Stimulated activated naive CD4-positive, alpha-beta T cell treated with Interleukin-2 at 50 U/mL for 16 hours (primary cell): ENCODE measurements around the gene SIPA1L3.
"Not testable (repeated sequence)": the region's sequence is repeated elsewhere in the genome, so short reads cannot be mapped to it uniquely, and the experiment has no call there.

Source experiments
- DNase-seq: peaks from one replicate; lab custom pipeline; 2025; lab: John Stamatoyannopoulos, UW

The SIPA1L3 gene

GRCh38 chr19:38043649-38044144 lies 136.7 kb downstream of the SIPA1L3 start:
- no peak for DNase-seq

- DNase-seq, result no peak
These were observed 137.5 kb downstream of the SIPA1L3 start for GRCh38 chr19:38044267-38045111.

DNA sequence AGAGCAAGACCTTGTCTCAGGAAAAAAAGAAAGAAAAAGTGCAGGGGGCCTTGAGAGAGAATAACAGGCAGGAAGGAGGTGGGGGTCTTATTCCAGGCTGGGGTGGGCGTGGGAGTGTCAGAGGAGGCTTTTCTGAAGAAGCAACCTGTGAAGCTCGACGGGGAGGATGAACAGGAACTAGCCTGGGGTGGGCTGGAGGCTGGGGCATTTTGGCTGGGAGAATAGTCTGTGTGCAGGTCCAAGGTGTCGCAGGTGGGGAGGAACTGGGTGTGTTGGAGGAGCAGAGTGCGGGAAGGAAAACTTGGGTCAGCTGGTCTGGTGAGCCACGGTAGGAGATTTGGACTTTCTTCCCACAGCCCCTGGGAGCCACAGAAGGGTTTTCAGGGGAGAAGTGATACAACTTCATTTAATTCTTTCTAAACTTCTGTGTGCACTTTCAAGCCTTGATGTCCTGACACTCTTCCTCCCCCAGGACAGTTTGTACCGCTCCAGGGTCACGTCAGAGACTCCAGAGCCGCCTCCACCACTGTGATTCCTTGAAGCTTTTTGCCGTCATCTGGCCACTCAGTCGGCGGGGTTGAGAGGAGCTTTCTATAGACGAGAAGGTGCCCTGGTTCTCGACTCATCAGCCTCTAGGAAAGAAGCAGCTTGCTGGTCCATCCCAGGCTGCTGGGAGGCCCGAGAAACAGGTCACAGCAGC lies 138.7 kb downstream of the SIPA1L3 start:
- no peak for DNase-seq

DNA sequence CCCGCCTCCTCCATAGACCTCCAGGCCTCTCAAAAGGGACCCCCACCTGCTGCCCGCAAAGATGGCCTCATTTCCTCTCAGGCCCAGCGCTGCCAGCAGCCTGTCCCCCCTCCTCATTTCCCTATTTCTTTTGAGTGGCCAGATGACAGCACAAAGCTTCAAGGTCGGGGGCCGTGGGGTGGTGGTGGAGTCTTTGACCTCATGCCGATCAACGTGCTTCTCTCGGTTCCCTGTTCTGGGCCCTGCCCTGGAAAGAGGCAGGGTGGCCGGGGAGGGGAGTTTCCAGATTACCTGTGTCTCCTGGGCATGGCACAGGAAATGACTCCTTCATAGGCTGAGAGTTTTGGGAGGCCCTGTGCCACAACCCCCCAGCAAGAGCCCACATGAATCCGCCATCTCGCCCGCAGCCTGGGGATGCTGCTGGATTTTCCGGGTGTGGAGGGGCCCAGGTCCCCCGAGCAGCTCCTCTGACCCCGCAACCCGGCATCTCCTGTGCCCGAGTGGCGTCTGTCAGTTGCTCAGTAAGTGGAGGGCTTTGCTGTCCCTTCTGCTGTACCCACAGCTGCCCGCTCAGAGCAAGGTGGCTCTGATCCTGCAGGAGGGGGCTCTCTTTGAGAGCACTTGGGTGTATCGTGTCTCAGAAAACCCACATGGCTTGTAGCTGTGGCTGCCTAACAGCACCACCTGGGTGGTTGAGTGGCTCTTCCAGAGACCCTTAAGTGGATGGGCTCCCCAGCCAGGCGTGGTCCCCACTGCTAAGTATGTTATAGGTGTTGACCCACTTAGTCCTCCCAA lies 139.4 kb downstream of the SIPA1L3 start:
- no peak for DNase-seq

DNA sequence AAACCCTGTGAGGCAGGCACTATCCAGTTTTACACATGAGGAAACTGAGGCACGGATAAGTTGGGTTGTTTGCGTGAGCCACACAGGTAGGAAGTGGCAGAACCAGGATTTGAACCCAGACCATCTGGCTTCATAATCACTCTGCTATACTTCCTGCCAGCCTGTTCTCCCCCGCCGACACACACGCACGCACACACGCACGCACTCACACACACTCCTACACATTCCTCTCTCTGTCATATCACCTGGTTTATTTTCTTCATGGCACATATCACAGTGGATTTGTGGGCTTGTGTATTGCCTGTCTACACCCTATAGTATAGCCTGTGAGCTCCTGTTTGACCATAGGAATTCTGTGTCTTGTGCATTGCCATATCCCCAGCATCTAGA lies 140.0 kb downstream of the SIPA1L3 start:
- DNase-seq, result no peak

- DNase-seq, result no peak
These were observed 140.6 kb downstream of the SIPA1L3 start for GRCh38 chr19:38047641-38048040.

GRCh38 chr19:38049105-38049649 lies 142.2 kb downstream of the SIPA1L3 start:
- peak; percentile 38 for DNase-seq

GRCh38 chr19:38055010-38055409 lies 148.0 kb downstream of the SIPA1L3 start:
- no peak for DNase-seq

DNA sequence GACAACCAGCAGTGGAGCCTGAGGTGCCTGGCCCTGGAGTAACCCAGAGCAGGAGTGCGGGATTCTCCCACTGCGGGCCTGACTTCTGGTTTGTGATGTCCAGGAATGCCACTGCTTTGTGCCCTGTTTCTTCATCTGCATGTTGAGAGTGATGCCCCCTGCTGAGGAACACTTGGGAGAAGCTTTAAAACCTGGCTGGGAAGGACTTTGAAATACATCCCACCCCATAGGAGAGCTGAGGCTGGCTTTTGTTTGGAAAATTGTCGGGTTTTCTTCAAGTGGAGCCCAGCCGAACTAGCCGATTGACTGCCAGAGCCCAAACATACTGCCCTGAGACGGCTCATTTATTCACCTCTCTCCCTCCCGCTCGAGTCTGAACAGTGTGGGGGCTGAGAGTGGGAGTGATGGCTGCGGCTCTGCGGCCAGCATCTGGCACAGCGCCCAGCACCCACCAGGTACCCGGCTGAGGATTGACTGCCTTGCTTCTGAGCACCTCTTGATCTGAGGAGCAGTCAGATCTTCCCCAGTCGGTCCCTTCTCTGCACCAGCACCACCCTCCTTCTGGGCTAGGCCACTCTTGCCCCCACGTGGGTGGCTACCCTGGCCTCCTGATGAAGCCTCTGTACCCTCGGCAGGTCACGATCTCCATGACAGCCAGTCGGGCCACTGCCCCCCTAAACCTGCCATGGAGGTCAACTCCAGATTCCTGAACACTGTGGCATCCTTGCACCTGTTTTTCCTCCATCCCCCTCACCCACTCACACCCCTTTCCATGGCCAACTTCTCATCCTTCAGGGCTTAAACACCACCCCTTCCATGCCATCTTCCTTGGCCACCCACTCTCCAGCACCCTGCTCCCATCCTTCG lies 148.9 kb downstream of the SIPA1L3 start:
- DNase-seq, result no peak

- DNase-seq, result no peak
These were observed 149.6 kb downstream of the SIPA1L3 start for GRCh38 chr19:38056646-38057045.

- no peak for DNase-seq
These were observed 151.1 kb downstream of the SIPA1L3 start for GRCh38 chr19:38057959-38058690.

- DNase-seq, result no peak
These were observed 152.9 kb downstream of the SIPA1L3 start for GRCh38 chr19:38059897-38060296.

DNA sequence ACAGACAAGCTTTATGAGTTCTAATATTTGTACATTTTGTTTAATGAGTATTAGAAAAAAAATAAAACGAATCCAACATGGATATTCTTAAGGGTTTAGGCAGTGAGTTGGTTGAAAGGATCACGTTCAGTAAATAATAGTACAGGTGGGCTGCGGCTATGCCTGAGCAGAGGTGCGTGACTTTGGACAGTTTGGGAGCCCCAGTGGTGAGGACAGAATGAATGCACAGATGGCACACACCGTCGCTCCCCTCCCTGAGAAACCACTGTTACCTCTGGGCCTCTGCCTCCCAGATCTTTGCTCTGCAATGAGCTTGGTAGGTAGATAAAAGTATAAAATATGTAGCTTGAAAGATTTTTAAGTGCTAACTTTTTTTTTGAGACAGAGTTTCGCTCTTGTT lies 153.3 kb downstream of the SIPA1L3 start:
- no peak for DNase-seq

DNA sequence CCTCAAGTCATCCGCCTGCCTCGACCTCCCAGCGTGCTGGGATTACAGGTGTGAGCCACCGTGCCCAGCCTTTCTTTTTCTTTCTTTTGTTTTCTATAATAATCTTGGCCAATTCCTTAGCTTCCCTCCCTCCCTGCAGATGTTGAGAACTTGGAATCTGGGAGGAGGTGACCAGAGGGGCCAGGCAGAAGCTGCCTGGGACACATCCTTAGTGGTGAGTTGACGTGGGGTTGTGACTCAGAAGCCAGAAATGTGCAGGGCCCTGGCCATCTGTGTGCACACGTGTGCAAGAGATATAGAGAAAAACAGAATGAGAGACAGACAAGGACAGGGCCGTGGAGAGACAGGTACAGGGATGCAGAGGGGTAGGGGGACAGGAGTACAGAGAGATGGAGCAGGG lies 154.3 kb downstream of the SIPA1L3 start:
- DNase-seq, result no peak

DNA sequence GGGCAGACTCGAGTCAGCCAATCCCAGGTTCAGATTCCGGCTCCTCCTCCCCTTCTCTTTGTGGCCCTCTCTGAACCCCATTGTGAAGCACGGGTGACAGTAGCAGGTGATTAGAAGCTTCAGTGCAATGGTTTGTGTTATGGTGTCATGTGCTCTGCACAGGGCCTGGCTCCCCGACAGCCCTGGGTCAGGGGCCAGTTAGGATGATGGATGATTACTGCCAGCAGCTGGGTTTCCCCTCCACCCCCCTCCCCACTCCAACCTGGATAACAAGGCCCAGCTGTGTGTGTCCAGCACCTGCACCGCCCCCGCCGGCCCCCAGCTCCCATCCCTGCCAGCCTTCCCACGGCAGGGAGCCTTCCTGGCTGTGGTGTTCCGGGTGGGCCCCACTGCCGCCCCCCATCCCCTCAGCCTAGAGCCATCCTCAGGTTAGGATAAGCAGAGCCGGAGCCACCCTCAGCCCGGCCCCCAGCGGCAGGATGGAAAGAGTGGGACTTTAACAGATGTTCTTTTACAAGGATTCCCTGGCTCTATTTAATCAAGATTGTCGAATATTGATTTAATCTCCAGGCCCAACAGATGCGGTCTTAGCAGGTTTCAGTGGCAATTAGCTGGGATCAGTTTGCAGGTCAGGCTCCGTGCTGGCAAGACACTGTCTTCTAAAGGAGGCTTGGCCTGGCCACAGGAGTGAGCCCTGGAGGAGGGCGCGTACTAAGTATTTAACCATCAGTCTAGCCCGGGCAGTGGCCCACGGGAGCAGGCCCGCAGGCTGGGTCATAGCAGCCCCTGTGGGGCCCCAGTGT lies 156.2 kb downstream of the SIPA1L3 start:
- DNase-seq, result no peak

DNA sequence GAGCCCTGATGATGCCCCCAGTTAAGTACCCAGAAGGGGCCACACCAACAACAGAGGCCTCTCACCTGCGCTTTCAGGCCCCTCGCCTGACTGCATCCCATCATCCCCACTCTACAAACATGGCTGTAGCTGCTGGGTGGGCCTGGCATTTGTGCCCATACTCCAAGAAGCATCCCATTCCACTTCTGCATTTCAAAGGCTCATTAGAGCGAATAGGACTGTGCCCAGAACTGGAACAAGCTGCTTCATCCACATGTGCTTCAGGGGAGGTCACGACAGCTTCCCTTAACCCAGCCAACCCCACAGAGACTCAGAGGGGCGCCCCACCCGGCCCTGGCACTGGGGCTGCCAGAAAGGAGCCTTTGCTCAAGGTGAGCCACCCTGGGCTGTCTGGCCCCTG lies 156.9 kb downstream of the SIPA1L3 start:
- DNase-seq, result no peak

- no peak for DNase-seq
These were observed 157.8 kb downstream of the SIPA1L3 start for GRCh38 chr19:38064661-38065425.

GRCh38 chr19:38065775-38066174 lies 158.8 kb downstream of the SIPA1L3 start:
- DNase-seq, result not testable (repeated sequence)

- DNase-seq, result no peak
These were observed 161.8 kb downstream of the SIPA1L3 start for GRCh38 chr19:38068826-38069225.
